ENCODE measurements around the gene FGFRL1.

FGFRL1 gene

GRCh38 chr4:967113-968104, 44.0 kb upstream of the FGFRL1 start:
- no peak overlapping the region for H3K9ac ChIP-seq (ENCODE audit: low read depth in 1 of 2, low read length in 2 of 2)
- H3K36me3 ChIP-seq (ENCODE audit: control insufficient read depth in 2 of 2, insufficient read depth in 2 of 2, low read length in 2 of 2), result peaks cover 9 to 21% of the 10 kb centered on the region in 2 donors
- no peaks in the 10 kb centered on the region for H3K27me3 ChIP-seq (ENCODE audit: control insufficient read depth in 2 of 2, insufficient read depth in 2 of 2, low read length in 2 of 2)
- peaks cover 38% of the 10 kb centered on the region in 2 donors for H3K4me1 ChIP-seq (ENCODE audit: control insufficient read depth in 2 of 2, insufficient read depth in 2 of 2, low read length in 2 of 2)
- H3K9me3 ChIP-seq (ENCODE audit: control insufficient read depth in 2 of 2, low read length in 2 of 2), result no peaks in the 10 kb centered on the region
- H3K27ac ChIP-seq (ENCODE audit: low read depth in 2 of 2, low read length in 2 of 2), result no peak overlapping the region
- no peak overlapping the region for H3K4me3 ChIP-seq (ENCODE audit: low read length in 2 of 2)

DNA sequence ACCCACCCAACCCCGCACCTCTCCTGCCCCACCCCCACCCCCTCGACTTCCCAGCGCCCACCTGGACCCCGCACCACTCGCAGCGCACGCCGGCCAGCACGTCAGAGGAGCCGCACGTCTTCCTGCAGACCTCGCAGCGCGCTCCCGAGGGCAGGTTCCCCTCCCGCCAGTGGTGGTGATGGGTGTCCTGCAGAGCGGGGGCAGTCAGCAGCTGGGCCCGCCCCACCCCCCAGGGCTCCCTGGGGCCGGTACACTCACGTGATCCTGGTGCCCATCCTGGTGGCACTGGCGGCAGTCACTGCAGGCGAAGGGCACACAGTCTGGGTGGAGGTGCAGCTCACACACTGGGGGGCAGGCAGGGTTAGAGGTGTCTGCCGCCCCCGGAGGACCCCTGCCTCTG, 43.2 kb upstream of the FGFRL1 start:
- H3K27ac ChIP-seq (ENCODE audit: low read depth in 2 of 2, low read length in 2 of 2), result no peak overlapping the region
- peaks cover 9 to 21% of the 10 kb centered on the region in 2 donors for H3K36me3 ChIP-seq (ENCODE audit: control insufficient read depth in 2 of 2, insufficient read depth in 2 of 2, low read length in 2 of 2)
- H3K9me3 ChIP-seq (ENCODE audit: control insufficient read depth in 2 of 2, low read length in 2 of 2), result no peaks in the 10 kb centered on the region
- peaks cover 31% of the 10 kb centered on the region in 2 donors for H3K4me1 ChIP-seq (ENCODE audit: control insufficient read depth in 2 of 2, insufficient read depth in 2 of 2, low read length in 2 of 2)
- H3K9ac ChIP-seq (ENCODE audit: low read depth in 1 of 2, low read length in 2 of 2), result no peak overlapping the region
- H3K4me3 ChIP-seq (ENCODE audit: low read length in 2 of 2), result no peak overlapping the region
- H3K27me3 ChIP-seq (ENCODE audit: control insufficient read depth in 2 of 2, insufficient read depth in 2 of 2, low read length in 2 of 2), result no peaks in the 10 kb centered on the region

DNA sequence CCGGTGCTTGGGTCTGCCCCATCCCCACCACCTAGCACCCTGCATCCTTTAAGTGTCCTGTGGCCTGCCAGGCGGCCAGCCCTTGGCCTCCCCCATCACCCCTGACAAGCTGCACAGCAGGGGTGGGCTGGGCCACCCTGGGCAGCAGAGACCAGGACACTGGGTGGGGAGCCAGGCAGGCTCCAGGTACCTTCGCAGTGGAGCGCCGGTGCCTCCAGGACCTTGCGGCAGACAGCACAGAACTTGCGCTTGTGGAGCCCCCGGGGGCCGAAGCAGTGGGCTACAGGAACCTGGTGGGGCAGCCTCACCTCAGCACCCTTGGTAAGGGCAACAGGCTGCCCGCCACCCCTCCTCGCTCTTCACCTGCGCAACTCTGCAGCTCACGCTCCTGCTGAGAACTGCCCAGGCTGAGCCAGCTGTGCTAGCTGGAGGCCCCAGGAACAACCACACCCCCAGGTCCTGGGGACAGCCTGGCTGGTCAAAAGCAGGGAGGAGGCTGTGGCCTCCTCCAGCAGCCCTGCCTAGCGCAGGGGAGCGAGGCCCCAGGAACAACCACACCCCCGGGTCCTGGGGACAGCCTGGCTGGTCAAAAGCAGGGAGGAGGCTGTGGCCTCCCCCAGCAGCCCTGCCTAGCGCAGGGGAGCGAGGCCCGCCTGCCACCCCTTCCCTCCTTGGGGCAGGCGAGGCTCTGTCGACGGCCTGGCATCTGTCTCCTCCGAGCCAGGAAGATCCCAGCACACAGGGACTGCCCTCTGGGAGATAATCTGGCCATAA, 42.6 kb upstream of the FGFRL1 start:
- Histone ChIP-seq H3K9ac (ENCODE audit: low read depth in 1 of 2, low read length in 2 of 2) (no peak overlapping the region), H3K4me3 (ENCODE audit: low read length in 2 of 2) (no peak overlapping the region), H3K27me3 (ENCODE audit: control insufficient read depth in 2 of 2, insufficient read depth in 2 of 2, low read length in 2 of 2) (no peaks in the 10 kb centered on the region), H3K27ac (ENCODE audit: low read depth in 2 of 2, low read length in 2 of 2) (no peak overlapping the region), H3K9me3 (ENCODE audit: control insufficient read depth in 2 of 2, low read length in 2 of 2) (no peaks in the 10 kb centered on the region), H3K36me3 (ENCODE audit: control insufficient read depth in 2 of 2, insufficient read depth in 2 of 2, low read length in 2 of 2) (peaks cover 9 to 21% of the 10 kb centered on the region in 2 donors), H3K4me1 (ENCODE audit: control insufficient read depth in 2 of 2, insufficient read depth in 2 of 2, low read length in 2 of 2) (peaks cover 26% of the 10 kb centered on the region in 2 donors)

- Histone ChIP-seq H3K4me1 (ENCODE audit: control insufficient read depth in 2 of 2, insufficient read depth in 2 of 2, low read length in 2 of 2) (peaks cover 26% of the 10 kb centered on the region in 2 donors), H3K27me3 (ENCODE audit: control insufficient read depth in 2 of 2, insufficient read depth in 2 of 2, low read length in 2 of 2) (no peaks in the 10 kb centered on the region), H3K36me3 (ENCODE audit: control insufficient read depth in 2 of 2, insufficient read depth in 2 of 2, low read length in 2 of 2) (peaks cover 9 to 10% of the 10 kb centered on the region in 2 donors), H3K27ac (ENCODE audit: low read depth in 2 of 2, low read length in 2 of 2) (peak overlapping the region; percentile 85 to 96), H3K4me3 (ENCODE audit: low read length in 2 of 2) (peak overlapping the region in 1 of 2 donors; percentile 28), H3K9ac (ENCODE audit: low read depth in 1 of 2, low read length in 2 of 2) (no peak overlapping the region), H3K9me3 (ENCODE audit: control insufficient read depth in 2 of 2, low read length in 2 of 2) (no peaks in the 10 kb centered on the region)
These were observed 41.2 kb upstream of the FGFRL1 start for GRCh38 chr4:970046-970745.

GRCh38 chr4:970854-971520, 40.4 kb upstream of the FGFRL1 start:
- Histone ChIP-seq H3K36me3 (ENCODE audit: control insufficient read depth in 2 of 2, insufficient read depth in 2 of 2, low read length in 2 of 2) (peaks cover 3 to 9% of the 10 kb centered on the region in 2 donors), H3K4me3 (ENCODE audit: low read length in 2 of 2) (peak overlapping the region; percentile 61 to 79), H3K27ac (ENCODE audit: low read depth in 2 of 2, low read length in 2 of 2) (peak overlapping the region; percentile 85 to 96), H3K9ac (ENCODE audit: low read depth in 1 of 2, low read length in 2 of 2) (peak overlapping the region in 1 of 2 donors; percentile 93), H3K9me3 (ENCODE audit: control insufficient read depth in 2 of 2, low read length in 2 of 2) (no peaks in the 10 kb centered on the region), H3K4me1 (ENCODE audit: control insufficient read depth in 2 of 2, insufficient read depth in 2 of 2, low read length in 2 of 2) (peaks cover 26% of the 10 kb centered on the region in 2 donors), H3K27me3 (ENCODE audit: control insufficient read depth in 2 of 2, insufficient read depth in 2 of 2, low read length in 2 of 2) (no peaks in the 10 kb centered on the region)

GRCh38 chr4:971666-972500, 39.5 kb upstream of the FGFRL1 start:
- Histone ChIP-seq H3K4me3 (ENCODE audit: low read length in 2 of 2) (peak overlapping the region; percentile 76 to 79), H3K27ac (ENCODE audit: low read depth in 2 of 2, low read length in 2 of 2) (peak overlapping the region; percentile 88 to 96), H3K27me3 (ENCODE audit: control insufficient read depth in 2 of 2, insufficient read depth in 2 of 2, low read length in 2 of 2) (no peaks in the 10 kb centered on the region), H3K36me3 (ENCODE audit: control insufficient read depth in 2 of 2, insufficient read depth in 2 of 2, low read length in 2 of 2) (peaks cover 0 to 3% of the 10 kb centered on the region in 2 donors), H3K9ac (ENCODE audit: low read depth in 1 of 2, low read length in 2 of 2) (peak overlapping the region; percentile 83 to 93), H3K4me1 (ENCODE audit: control insufficient read depth in 2 of 2, insufficient read depth in 2 of 2, low read length in 2 of 2) (peaks cover 26% of the 10 kb centered on the region in 2 donors), H3K9me3 (ENCODE audit: control insufficient read depth in 2 of 2, low read length in 2 of 2) (no peaks in the 10 kb centered on the region)

DNA sequence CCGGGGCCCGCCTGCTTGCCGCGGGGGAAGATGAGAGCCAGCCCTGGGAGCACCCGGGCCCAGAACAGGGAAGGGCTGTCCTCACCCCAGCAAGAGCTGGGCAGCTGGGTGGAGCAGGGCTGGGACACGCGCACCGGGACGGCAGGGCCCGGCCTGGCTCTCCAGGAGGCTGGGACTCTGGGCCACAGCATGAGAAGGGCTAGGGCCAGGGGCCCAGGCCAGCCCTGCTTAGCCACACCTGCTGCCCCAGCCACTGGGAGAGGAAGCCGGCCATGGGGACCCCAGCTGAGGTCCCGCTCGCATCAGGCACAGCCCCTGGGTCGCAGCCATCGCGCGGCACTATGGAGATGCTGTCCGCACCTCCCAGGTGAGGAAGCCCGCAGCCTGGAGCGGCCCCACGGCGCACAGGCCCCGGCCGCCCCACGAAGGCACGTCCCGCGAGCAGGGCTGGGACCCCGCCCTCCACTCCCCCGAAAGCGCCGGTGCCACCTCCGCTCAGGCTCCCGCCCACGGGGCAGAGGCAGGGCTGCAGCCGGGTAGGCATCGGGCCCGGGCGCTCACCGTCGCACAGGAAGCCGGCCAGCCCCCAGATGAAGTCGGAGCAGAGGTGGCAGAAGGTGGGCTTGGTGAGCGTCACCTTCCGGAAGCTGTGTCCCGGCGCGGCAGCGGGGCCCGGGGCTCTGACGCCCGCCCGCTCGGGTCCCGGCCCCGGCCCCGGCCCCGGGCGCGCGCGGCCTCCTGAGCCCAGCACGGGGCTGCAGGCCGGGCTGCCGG, 38.6 kb upstream of the FGFRL1 start:
- H3K9me3 ChIP-seq (ENCODE audit: control insufficient read depth in 2 of 2, low read length in 2 of 2), result no peaks in the 10 kb centered on the region
- peak overlapping the region; percentile 88 to 96 for H3K27ac ChIP-seq (ENCODE audit: low read depth in 2 of 2, low read length in 2 of 2)
- no peaks in the 10 kb centered on the region for H3K27me3 ChIP-seq (ENCODE audit: control insufficient read depth in 2 of 2, insufficient read depth in 2 of 2, low read length in 2 of 2)
- H3K9ac ChIP-seq (ENCODE audit: low read depth in 1 of 2, low read length in 2 of 2), result peak overlapping the region; percentile 83 to 93
- H3K4me1 ChIP-seq (ENCODE audit: control insufficient read depth in 2 of 2, insufficient read depth in 2 of 2, low read length in 2 of 2), result peaks cover 26% of the 10 kb centered on the region in 2 donors
- H3K4me3 ChIP-seq (ENCODE audit: low read length in 2 of 2), result peak overlapping the region; percentile 76 to 79
- no peaks in the 10 kb centered on the region for H3K36me3 ChIP-seq (ENCODE audit: control insufficient read depth in 2 of 2, insufficient read depth in 2 of 2, low read length in 2 of 2)

GRCh38 chr4:973431-974397, 37.7 kb upstream of the FGFRL1 start, which contains the start of gene DGKQ:
TSS of gene DGKQ (minus strand) at chr4:973569. CDS start at chr4:973482, 87 bp downstream.
- H3K27ac ChIP-seq (ENCODE audit: low read depth in 2 of 2, low read length in 2 of 2), result peak within 1 kb of the TSS; percentile 88 to 96
- H3K9me3 ChIP-seq (ENCODE audit: control insufficient read depth in 2 of 2, low read length in 2 of 2), result no peaks in the 10 kb centered on the region
- no peaks in the 10 kb centered on the region for H3K36me3 ChIP-seq (ENCODE audit: control insufficient read depth in 2 of 2, insufficient read depth in 2 of 2, low read length in 2 of 2)
- H3K9ac ChIP-seq (ENCODE audit: low read depth in 1 of 2, low read length in 2 of 2), result peak within 1 kb of the TSS; percentile 83 to 93
- H3K27me3 ChIP-seq (ENCODE audit: control insufficient read depth in 2 of 2, insufficient read depth in 2 of 2, low read length in 2 of 2), result no peaks in the 10 kb centered on the region
- H3K4me1 ChIP-seq (ENCODE audit: control insufficient read depth in 2 of 2, insufficient read depth in 2 of 2, low read length in 2 of 2), result peaks cover 26% of the 10 kb centered on the region in 2 donors
- H3K4me3 ChIP-seq (ENCODE audit: low read length in 2 of 2), result peak within 1 kb of the TSS; percentile 76 to 79

Measured in mucosa of rectum (tissue), 2 donors.